SH-SY5Y (cell line): ENCODE data around the gene EXOC3.

Experiments used
- GATA2 ChIP-seq: IDR thresholded peaks from 2 replicates; pipeline ENCODE4 v1.6.1; 2011; ENCODE audit warnings: mild to moderate bottlenecking, low read depth, low read length
- GATA3 ChIP-seq: IDR thresholded peaks from 2 replicates; pipeline ENCODE4 v1.6.1; 2011; ENCODE audit warnings: low read depth, mild to moderate bottlenecking, low read length, moderate library complexity

GRCh38 chr5:432928-433791 is 9.8 kb upstream of the EXOC3 start:
- TF ChIP-seq GATA2 (no peak), GATA3 (no peak)
